Adrenal gland (tissue), 12 donors: ENCODE results near the gene MCU. TPM values are rescaled to one million over a fixed set of nuclear protein-coding genes. Genes with fewer than 3 reads are reported as not detected.

ENCODE experiments used
- DNase-seq, 7 donors: peaks; one replicate each; pipeline ENCODE4 v3.0.0-alpha.2; 2019 to 2020
- H3K27ac ChIP-seq, 5 donors: fragments of 200-600 bp; sonication (generic) in 4 of 5; 1 replicate in 3 of 5; 2 replicates in 2 of 5; pipeline versions ENCODE4 v1.5.1 to v1.8.0; 2016 to 2020; ENCODE audit warnings: mild to moderate bottlenecking in 1 of 5
- H3K27me3 ChIP-seq: fragments of 200-600 bp; 2 replicates; pipeline ENCODE4 v1.8.0; 2021
- H3K36me3 ChIP-seq, 2 donors: fragments of 200-600 bp; replicated peaks in 1 of 2; 1 replicate in 1 of 2; 2 replicates in 1 of 2; pipeline versions ENCODE4 v1.5.1 to v1.8.0; 2018 to 2022
- H3K4me1 ChIP-seq, 2 donors: fragments of 200-600 bp; replicated peaks in 1 of 2; 1 replicate in 1 of 2; 2 replicates in 1 of 2; pipeline versions ENCODE4 v1.5.1 to v1.8.0; 2018 to 2021
- H3K4me3 ChIP-seq, 4 donors: fragments of 200-600 bp; sonication (generic) in 3 of 4; one replicate each; pipeline ENCODE4 v1.5.1; 2016 to 2018
- H3K9me3 ChIP-seq, 3 donors: fragments of 200-600 bp; sonication (generic) in 1 of 3; replicated peaks in 1 of 3; 1 replicate in 2 of 3; 2 replicates in 1 of 3; pipeline versions ENCODE4 v1.5.1 to v1.8.0; 2016 to 2021
- CTCF ChIP-seq, 6 experiments: fragments of 450-650 bp in 4 of 6; fragments of 200-600 bp in 2 of 6; sonication (generic) in 1 of 6; IDR thresholded peaks; 1 replicate in 5 of 6; 2 replicates in 1 of 6; pipeline versions ENCODE4 v1.5.1 to v1.8.0; 2016 to 2021; ENCODE audit warnings: antibody characterized with exemption in 6 of 6, mild to moderate bottlenecking in 2 of 6, moderate library complexity in 1 of 6
- POLR2A ChIP-seq, 2 donors: fragments of 450-650 bp; IDR thresholded peaks; one replicate each; pipeline ENCODE4 v1.6.1; 2017; ENCODE audit warnings: antibody characterized with exemption in 2 of 2, mild to moderate bottlenecking in 2 of 2, moderate library complexity in 1 of 2
- WGBS, 4 donors: extraction: QIAGEN DNeasy Blood & Tissue Kit in 2 of 4; methylation state at CpG; one replicate each; pipeline versions ENCODE4 v1.1.5 to v1.1.7; 2013 to 2017; 5-methylcytosine and 5-hydroxymethylcytosine counted together
- intact Hi-C, 2 donors: fragments of 100-400 bp; cut with DNase I; formaldehyde crosslinking; loops; one replicate each; pipeline versions ENCODE4 v1.14.1 to v1.15.0; 2022 to 2023
- polyA plus RNA-seq, 3 donors: library from polyadenylated mRNA; stranded (reverse); fragments of 200-250 nt in 2 of 3; fragments of 350-450 nt in 1 of 3; fragmentation: Illumina TruSeq in 1 of 3; extraction: RNeasy Lipid Tissue Mini Kit (QIAGEN cat#74804) in 1 of 3; gene quantifications; one replicate each; pipeline ENCODE4 v1.2.3, GENCODE V29; 2013 to 2014
- total RNA-seq, 9 donors: library from RNA; depleted of rRNA in 4 of 9; stranded (reverse); fragments of >200 nt in 4 of 9; fragments of 120-200 nt in 1 of 9; fragmentation: NEBNext Ultra II Directional in 1 of 9; extraction: Animal tissue kit (Norgen Biotek cat#: 25700) in 1 of 9; gene quantifications; one replicate each; pipeline versions ENCODE4 v1.1.0 to v1.2.4, GENCODE V29; 2013 to 2023
- donor health status: healthy with polysubstance abuse.
- donor health status: Bipolar disorder and iron deficiency.
- donor health status: DM: yes; HTN: yes; CAD: no.
- donor health status: DM: no; HTN: no; CAD: no.
- donor health status: DM: no; HTN: no; CAD: no.
- donor health status: DM: yes; HTN: yes; CAD: no.

MCU gene
- total and polyA plus RNA-seq, 12 donors, result 6.4 to 22.2 (median 14.9) TPM

GRCh38 chr10:72881291-72881690 lies 189.3 kb downstream of the MCU start:
- Histone ChIP-seq H3K27me3 (no peaks in the 10 kb centered on the region), H3K4me1 (no peaks in the 10 kb centered on the region), H3K4me3 (no peak overlapping the region), H3K36me3 (no peaks in the 10 kb centered on the region), H3K9me3 (no peaks in the 10 kb centered on the region), H3K27ac (no peak overlapping the region)
- 97 to 99% (median 98%) methylated on average over 2 of the region's 2 CpGs for WGBS, 4 donors
- intact Hi-C loops, result no loop called here
- TF ChIP-seq POLR2A (IDR thresholded peaks at IDR 0.05) (no peak), CTCF (IDR thresholded peaks at IDR 0.05) (no peak)
- no peak for DNase-seq

DNA sequence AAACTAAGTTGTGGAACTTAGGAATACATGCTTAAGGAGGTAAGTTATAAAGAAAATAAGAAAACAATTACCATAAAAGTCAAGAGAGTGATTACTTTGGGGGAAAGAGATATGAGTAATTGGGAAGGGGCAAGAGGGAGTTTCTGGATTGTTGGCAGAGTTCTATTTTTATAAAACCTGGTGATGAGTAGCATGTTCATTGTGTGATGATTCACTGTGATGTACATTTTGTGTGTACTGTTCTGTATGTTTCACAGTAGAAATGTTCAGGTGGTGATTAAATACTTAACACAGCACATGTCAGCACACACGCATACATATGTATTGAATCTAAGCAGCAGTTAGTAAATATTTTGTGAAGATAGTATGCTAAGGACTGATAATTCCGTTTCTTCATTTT lies 191.9 kb downstream of the MCU start:
- intact Hi-C loops, result no loop called here
- Histone ChIP-seq H3K4me3 (no peak overlapping the region), H3K27ac (no peak overlapping the region), H3K4me1 (peaks cover 0 to 6% of the 10 kb centered on the region in 2 donors), H3K27me3 (no peaks in the 10 kb centered on the region), H3K36me3 (no peaks in the 10 kb centered on the region), H3K9me3 (no peaks in the 10 kb centered on the region)
- 93 to 98% (median 94%) methylated on average over 2 of the region's 2 CpGs for WGBS, 4 donors
- no peak for DNase-seq
- no peak for TF ChIP-seq POLR2A (IDR thresholded peaks at IDR 0.05)
- TF ChIP-seq CTCF (IDR thresholded peaks at IDR 0.05), result no peak

DNA sequence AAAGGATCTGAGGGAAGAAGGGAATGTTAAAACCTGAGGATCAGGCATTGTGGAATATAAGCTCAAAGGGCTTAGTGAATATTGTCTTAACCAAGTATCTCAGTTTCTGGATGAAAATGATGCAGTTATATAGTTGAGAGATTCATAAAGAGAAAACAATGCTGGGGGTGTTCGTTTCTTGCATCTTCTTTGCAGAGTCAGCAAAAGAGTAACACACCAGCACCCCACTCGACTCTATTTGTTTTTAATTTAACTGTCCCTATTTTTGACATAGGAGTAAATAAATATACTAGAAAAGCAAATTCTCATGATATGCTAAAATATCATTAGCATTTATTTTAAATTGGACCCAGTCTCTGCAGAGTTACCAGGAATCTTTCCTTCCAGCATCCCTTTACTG lies 194.0 kb downstream of the MCU start:
- TF ChIP-seq CTCF (IDR thresholded peaks at IDR 0.05) (no peak), POLR2A (IDR thresholded peaks at IDR 0.05) (no peak)
- no peaks in the 10 kb centered on the region for H3K9me3 ChIP-seq
- intact Hi-C loops, result no loop called here
- no peak overlapping the region for H3K4me3 ChIP-seq
- H3K27me3 ChIP-seq, result no peaks in the 10 kb centered on the region
- H3K36me3 ChIP-seq, result no peaks in the 10 kb centered on the region
- no peak for DNase-seq
- H3K27ac ChIP-seq, result no peak overlapping the region
- H3K4me1 ChIP-seq, result peaks cover 0 to 6% of the 10 kb centered on the region in 2 donors
- WGBS, 4 donors, result 87 to 97% (median 93%) methylated on average over 2 of the region's 2 CpGs

DNA sequence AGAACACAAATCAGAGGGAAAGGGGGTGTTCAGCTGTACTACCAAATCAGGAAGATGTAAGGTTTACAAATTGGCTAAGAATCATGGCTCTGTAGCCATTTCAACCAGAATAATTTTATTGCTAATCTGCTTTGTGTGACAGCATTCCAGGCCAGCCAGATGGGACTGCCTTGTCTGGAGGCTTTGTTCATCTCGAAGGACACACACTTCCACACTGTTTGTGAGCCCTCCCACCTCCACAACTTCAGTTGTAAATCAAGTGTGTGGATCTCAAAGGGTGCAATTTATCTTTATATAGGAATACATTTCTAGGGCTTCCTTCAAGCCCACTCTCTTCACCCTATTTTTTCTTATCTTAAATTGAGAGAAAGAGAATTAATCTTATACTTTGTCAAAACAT lies 194.7 kb downstream of the MCU start:
- 37 to 63% (median 58%) methylated on average over 1 of the region's 1 CpG for WGBS, 4 donors
- no peaks in the 10 kb centered on the region for H3K9me3 ChIP-seq
- no peak for TF ChIP-seq POLR2A (IDR thresholded peaks at IDR 0.05)
- TF ChIP-seq CTCF (IDR thresholded peaks at IDR 0.05), result no peak
- H3K36me3 ChIP-seq, result no peaks in the 10 kb centered on the region
- intact Hi-C loops, result no loop called here
- DNase-seq, result no peak
- no peak overlapping the region for H3K4me3 ChIP-seq
- no peaks in the 10 kb centered on the region for H3K27me3 ChIP-seq
- H3K27ac ChIP-seq, result no peak overlapping the region
- H3K4me1 ChIP-seq, result peaks cover 0 to 6% of the 10 kb centered on the region in 2 donors
